Stimulated activated effector memory CD8-positive, alpha-beta T cell treated with anti-CD3 and anti-CD28 coated beads, Interleukin-12 subunit alpha, Interleukin-12 subunit beta, amount 100 ng/mL, for 72 hours (primary cell): ENCODE data around the gene SPR.

Experiments
- ATAC-seq: fragments of 150-1000 bp; cut with Tn5 transposase; 2 replicates; pipeline ENCODE4 v1.10.0; 2021
- DNase-seq, 2 donors: peaks; one replicate each; pipeline ENCODE4 v3.0.0; 2021 to 2022; ENCODE audit warnings: low spot score in 2 of 2
- H3K27ac Mint-ChIP-seq: one replicate; pipeline ENCODE4 v1.8.0; 2022; ENCODE audit warnings: mild to moderate bottlenecking, mixed read lengths
- H3K36me3 Mint-ChIP-seq: one replicate; pipeline ENCODE4 v1.8.0; 2022; ENCODE audit warnings: mild to moderate bottlenecking, mixed read lengths
- H3K4me1 Mint-ChIP-seq: one replicate; pipeline ENCODE4 v1.8.0; 2022; ENCODE audit warnings: mixed read lengths
- H3K4me3 Mint-ChIP-seq: one replicate; pipeline ENCODE4 v1.8.0; 2022; ENCODE audit warnings: mild to moderate bottlenecking, mixed read lengths
- H3K9me3 Mint-ChIP-seq: one replicate; pipeline ENCODE4 v1.8.0; 2022; ENCODE audit warnings: mixed read lengths

Gene SPR

DNA sequence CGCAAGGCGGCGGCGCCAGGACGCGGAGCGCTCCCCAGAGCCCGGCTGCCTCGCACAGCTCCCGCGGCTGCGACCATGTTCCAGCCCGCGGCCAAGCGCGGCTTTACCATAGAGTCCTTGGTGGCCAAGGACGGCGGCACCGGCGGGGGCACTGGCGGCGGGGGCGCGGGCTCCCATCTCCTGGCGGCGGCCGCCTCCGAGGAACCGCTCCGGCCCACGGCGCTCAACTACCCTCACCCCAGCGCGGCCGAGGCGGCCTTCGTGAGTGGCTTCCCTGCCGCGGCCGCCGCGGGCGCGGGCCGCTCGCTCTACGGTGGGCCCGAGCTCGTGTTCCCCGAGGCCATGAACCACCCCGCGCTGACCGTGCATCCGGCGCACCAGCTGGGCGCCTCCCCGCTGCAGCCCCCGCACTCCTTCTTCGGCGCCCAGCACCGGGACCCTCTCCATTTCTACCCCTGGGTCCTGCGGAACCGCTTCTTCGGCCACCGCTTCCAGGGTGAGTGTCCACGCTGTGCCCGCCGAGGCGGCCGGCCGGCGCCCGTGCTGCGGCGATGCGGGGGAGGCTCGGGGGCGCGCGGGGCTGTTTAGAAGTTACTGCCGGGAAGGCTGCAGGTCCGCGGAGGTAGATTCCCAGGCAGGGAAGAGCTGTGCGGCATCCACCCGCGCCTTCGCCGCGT lies 30.8 kb downstream of the SPR start:
- H3K9me3 Mint-ChIP-seq, result no peaks in the 10 kb centered on the region
- peak overlapping the region; percentile 68 for H3K4me3 Mint-ChIP-seq
- H3K4me1 Mint-ChIP-seq, result peaks cover 43% of the 10 kb centered on the region
- H3K36me3 Mint-ChIP-seq, result no peaks in the 10 kb centered on the region
- ATAC-seq, result peak; percentile 17
- no peak for DNase-seq
- no peak overlapping the region for H3K27ac Mint-ChIP-seq

DNA sequence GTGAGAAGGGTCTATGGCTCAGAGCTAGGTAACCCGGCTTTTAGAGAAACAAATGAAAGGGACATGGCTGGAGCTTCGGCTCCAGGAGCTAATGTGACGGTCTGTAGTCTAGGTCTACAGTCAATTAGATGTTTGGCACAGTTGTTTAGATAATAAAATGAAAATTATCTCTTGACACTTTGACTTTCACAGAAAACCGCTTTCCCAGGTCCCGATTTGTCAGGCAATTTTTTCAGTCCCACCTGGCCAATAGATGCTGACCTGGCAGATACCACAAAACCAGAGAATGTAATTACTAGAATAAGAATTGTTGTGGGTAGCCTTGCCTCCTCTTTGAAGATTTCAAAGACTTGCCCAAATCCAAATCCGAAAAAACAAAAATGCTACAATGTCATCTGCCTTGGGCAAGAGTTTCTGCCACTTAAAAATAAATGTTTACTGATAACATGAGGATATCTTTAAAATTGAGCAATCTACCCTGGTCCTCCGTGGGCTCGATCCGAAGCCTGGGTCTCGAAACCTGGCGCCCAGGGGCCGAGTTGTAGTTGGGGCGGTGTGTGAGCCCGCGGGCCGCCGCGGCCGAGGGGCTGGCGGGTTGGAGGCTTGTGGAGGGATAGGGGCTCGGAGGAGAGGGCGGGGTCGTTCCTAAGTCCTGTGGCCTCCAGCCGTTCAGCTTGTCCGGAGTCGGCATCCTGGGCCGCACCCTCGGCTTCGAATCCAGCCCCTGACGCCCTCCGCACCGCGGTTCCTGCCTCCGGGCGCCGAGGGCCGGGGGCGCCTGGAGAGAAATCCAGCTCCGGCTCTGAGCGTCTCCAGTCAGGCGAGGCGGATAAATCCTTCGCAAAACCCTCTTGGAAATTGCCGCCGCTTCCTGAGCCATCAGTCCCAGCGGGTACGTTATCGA lies 32.5 kb downstream of the SPR start:
- Mint-ChIP-seq H3K9me3 (no peaks in the 10 kb centered on the region), H3K4me1 (peaks cover 35% of the 10 kb centered on the region), H3K36me3 (peaks cover 6% of the 10 kb centered on the region), H3K4me3 (peak overlapping the region; percentile 57), H3K27ac (no peak overlapping the region)
- no peak for DNase-seq
- no peak for ATAC-seq

DNA sequence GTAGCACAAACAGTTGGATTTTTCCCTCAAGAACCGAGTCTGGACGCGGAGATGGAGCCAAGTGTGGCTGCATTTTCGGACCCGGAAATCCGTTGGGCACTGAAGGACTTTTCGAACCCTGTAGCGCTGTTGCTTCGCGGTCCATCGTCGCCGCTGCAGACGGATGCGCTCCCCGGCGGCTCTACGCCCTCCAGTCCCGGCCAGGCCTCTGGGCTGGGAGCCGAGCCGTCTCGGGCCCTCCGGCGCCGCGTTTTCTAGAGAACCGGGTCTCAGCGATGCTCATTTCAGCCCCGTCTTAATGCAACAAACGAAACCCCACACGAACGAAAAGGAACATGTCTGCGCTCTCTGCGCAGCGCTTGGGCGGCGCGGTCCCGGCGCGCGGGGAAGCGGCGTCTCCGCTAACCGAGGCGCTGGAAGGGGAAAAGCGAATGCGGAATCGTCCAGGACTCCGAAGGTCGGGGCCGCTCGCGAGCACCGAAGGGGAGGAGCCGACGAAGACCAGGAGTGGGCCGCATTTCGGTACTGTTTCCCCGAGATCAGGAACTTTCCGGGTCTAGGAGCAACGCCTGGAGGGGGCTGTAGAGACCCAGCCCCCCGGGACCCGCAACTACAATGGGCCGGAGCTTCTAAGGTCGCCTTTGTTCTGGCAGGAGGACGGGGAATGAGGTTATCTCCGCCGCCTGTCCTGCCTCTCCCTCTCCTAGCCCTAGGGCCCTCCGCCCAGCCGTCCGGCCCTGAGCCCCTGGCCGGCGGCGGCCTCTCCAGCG lies 33.3 kb downstream of the SPR start:
- peaks cover 26% of the 10 kb centered on the region for H3K4me1 Mint-ChIP-seq
- ATAC-seq, result peak; percentile 16
- DNase-seq, result peak in 1 of 2 donors; percentile 64
- H3K36me3 Mint-ChIP-seq, result peaks cover 6% of the 10 kb centered on the region
- H3K27ac Mint-ChIP-seq, result no peak overlapping the region
- no peaks in the 10 kb centered on the region for H3K9me3 Mint-ChIP-seq
- peak overlapping the region; percentile 57 for H3K4me3 Mint-ChIP-seq

DNA sequence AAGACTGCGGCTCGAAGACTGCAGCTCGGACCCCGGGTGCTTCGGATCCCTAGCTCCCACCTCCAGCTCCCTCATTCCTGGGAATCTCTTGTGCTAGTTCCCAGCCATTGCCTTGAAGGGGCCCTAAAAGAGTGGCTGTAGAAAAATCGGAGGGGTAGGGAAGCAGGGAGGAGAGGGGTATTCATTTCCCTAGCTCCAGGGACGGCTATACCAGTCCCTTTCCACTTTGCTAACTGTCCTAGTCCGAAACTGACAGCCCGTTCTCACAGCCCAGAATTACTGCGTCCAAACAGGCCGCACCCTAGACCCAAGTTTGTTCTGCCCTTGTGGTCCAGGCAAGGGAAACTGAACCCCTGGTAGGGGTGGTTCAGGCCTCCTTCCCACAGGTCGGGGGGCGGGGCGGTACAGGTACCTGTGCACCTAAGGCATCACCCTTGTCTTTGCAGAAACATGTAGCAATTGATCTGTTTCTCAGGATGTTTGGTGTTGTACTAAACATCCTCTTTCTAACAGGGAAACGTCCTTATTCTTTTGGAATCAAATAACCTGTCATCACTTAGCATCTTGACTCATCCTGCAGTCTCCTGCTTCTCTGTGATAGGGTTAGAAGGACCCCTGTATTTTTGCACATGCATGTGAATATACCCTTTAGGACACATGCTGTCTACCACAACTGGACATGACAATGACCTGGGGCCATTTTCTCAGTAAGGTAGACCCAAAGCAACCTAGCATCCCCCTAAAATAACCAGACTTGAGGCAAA lies 34.1 kb downstream of the SPR start:
- Mint-ChIP-seq H3K4me3 (no peak overlapping the region), H3K4me1 (peaks cover 21% of the 10 kb centered on the region), H3K27ac (no peak overlapping the region), H3K9me3 (no peaks in the 10 kb centered on the region), H3K36me3 (peaks cover 6% of the 10 kb centered on the region)
- DNase-seq (no peak), ATAC-seq (no peak)

DNA sequence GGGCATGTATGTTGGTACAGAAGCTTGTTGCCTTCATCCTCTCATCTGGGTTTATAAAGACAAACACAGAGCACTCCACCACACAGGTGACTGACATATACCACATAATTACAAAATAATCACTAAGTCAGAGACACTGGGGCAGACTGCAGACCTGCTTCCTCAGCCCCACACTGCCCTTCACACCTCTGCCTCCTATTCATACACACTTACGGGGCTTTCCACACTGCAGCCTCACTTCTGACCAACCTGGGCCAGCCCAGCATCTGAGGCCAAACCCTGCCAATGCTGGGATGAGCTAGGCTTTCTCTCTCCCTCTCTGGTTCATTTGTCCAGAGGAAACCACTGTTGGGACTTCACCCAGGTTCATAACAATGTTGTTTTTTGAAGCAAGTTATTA lies 34.6 kb downstream of the SPR start:
- peaks cover 6% of the 10 kb centered on the region for H3K36me3 Mint-ChIP-seq
- H3K9me3 Mint-ChIP-seq, result no peaks in the 10 kb centered on the region
- DNase-seq (no peak), ATAC-seq (no peak)
- H3K4me3 Mint-ChIP-seq, result no peak overlapping the region
- no peak overlapping the region for H3K27ac Mint-ChIP-seq
- peaks cover 15% of the 10 kb centered on the region for H3K4me1 Mint-ChIP-seq

DNA sequence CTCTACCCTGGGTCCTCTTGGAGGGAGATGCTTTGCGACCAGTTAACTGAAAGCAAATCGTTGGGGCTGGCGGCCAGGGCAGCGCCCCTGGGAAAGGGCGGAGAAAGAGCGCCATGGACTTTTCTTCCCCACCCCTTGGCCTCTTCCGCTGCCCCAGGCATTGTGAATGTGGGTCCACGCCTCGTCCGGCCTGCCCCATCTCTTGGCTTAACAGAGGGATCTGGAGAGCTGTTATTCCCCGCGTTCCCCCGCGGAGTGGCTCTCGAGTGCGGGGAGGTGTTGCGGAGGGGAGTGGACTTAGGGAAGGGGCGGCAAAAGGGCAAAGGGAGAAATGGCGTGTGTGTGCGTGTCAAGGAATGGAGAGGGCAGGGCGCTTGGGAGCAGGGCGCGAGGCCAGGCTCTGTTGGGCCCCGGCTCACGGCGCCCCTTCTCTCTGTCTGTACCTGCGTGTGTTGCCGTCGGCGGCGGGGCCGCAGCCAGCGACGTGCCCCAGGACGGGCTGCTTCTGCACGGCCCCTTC lies 36.7 kb downstream of the SPR start:
- Mint-ChIP-seq H3K4me3 (peak overlapping the region; percentile 23), H3K9me3 (no peaks in the 10 kb centered on the region), H3K27ac (no peak overlapping the region), H3K4me1 (peaks cover 5% of the 10 kb centered on the region), H3K36me3 (peaks cover 6% of the 10 kb centered on the region)
- ATAC-seq (peak; percentile 54), DNase-seq (no peak)

DNA sequence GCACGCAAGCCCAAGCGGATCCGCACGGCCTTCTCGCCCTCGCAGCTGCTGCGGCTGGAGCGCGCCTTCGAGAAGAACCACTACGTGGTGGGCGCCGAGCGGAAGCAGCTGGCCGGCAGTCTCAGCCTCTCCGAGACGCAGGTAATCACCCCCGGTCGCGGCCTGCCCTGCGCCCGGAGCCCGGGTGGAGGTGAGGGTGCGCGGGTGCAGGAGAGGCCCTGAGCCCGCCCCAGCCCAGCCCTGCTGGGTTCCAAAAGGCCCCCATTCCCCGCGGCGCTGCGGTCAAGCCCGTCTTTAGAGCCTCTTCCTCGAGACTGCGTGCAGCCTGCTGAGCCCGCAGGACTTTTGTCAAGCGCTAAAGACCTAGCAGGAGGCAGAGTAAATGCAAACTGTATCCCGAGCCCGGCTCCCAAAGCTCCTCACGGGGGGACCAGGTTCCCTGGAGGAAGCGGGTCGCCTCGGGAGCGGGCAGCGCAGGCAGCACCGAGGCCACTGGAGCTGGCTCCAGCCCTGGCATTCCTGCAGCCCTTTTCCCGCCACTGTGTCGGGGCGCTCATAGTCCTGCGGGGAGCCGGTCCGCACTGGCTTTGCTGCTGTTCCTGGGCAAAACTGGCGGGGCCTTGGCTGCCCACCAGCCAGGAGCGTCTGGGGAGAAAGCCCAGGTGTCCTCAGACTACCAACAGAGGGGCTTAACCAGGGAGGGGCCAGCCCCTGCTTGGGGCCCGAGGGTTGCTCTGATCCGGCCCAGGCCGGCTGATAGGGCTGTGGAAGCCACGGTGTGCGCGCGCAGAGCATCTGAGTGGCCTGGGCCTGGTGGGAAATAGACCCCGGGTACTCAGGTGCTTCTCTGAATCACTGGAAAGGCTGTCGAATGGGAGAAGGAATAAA lies 37.4 kb downstream of the SPR start:
- H3K27ac Mint-ChIP-seq, result no peak overlapping the region
- DNase-seq (no peak), ATAC-seq (no peak)
- H3K36me3 Mint-ChIP-seq, result peaks cover 6% of the 10 kb centered on the region
- no peaks in the 10 kb centered on the region for H3K9me3 Mint-ChIP-seq
- peaks cover 5% of the 10 kb centered on the region for H3K4me1 Mint-ChIP-seq
- H3K4me3 Mint-ChIP-seq, result peak overlapping the region; percentile 23

DNA sequence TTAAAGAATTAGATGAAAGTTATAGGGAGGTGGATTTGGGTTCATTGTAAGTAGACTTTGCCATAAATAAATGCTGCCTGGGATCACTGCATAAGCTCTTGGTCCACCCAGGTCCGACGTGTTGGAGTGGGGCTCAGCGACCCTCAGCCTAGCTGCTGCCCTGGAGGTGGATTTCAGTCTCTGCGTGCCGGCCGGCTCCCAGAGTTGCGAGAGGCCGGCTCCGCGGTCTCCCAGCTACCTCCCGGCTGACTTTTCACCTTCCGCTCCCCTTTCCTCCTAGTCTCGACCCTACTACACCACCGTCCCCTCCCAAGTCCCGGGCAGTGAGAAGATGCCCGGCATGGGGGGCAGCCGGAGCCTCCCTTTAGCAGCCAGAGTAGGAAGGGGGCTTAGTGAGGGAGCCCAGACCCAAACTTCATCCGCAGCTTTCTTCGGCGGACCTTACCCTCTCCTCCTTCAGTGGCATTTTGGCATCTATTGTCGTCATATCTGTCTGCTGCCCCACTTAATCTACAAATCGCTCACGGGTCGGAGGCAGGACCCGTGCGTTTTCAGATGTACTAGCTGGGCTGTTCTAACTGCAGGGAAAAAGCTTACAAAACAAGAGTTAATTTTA lies 38.2 kb downstream of the SPR start:
- H3K4me3 Mint-ChIP-seq, result no peak overlapping the region
- peaks cover 6% of the 10 kb centered on the region for H3K36me3 Mint-ChIP-seq
- DNase-seq (no peak), ATAC-seq (no peak)
- no peak overlapping the region for H3K27ac Mint-ChIP-seq
- H3K9me3 Mint-ChIP-seq, result no peaks in the 10 kb centered on the region
- peaks cover 2% of the 10 kb centered on the region for H3K4me1 Mint-ChIP-seq

DNA sequence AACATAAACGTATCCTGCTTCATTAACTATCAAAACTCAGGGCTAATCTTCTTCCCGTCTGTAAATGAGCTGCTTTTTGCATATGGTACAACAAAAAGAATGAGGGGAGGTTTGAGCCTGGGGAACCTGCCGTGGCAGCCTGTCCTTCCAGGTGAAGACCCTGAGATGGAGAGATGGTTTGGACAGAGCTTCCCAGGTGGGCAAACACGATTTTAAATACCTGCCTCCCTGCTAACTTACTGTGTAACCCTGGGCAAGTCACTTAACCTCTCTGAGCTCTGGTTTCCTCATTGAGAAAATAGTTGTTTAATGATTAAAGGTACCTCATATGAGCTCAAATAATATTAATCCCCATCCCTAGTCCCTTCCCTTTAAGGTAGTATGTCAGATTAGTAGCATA lies 39.2 kb downstream of the SPR start:
- Mint-ChIP-seq H3K9me3 (no peaks in the 10 kb centered on the region), H3K36me3 (peaks cover 6% of the 10 kb centered on the region), H3K4me1 (no peaks in the 10 kb centered on the region), H3K27ac (no peak overlapping the region), H3K4me3 (no peak overlapping the region)
- no peak for DNase-seq
- ATAC-seq, result no peak

DNA sequence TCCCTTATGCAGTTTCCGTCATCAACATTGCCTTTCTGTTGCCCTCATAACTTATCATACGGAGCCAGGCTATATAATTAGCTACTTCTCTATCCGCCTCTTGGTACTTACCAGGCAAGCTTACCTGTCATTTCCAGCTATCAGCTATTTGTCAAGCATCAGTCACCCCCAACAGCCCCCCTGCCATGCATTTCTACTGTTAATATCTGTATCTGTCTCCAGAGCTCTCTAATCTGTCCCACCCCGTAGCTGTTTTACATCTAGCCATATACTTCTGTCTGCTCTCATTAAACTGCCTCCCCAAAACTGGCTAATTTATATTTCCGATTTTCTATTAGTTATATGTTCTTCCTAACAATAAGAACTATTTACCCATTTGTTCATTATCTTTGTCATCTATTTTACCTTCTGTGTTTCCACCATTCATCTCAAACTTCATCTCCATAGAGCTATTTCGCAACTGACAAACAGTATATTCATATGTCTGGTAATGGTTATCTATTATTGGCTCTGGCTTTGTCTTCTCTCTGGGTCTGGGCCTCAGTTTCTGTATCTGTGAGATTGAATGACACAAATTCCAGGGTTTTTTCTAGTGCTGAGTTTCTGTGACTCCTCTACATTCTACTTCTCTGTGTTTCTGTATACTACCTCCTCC lies 39.7 kb downstream of the SPR start:
- H3K4me3 Mint-ChIP-seq, result no peak overlapping the region
- H3K36me3 Mint-ChIP-seq, result peaks cover 6% of the 10 kb centered on the region
- H3K4me1 Mint-ChIP-seq, result no peaks in the 10 kb centered on the region
- DNase-seq (no peak), ATAC-seq (no peak)
- H3K9me3 Mint-ChIP-seq, result no peaks in the 10 kb centered on the region
- H3K27ac Mint-ChIP-seq, result no peak overlapping the region

DNA sequence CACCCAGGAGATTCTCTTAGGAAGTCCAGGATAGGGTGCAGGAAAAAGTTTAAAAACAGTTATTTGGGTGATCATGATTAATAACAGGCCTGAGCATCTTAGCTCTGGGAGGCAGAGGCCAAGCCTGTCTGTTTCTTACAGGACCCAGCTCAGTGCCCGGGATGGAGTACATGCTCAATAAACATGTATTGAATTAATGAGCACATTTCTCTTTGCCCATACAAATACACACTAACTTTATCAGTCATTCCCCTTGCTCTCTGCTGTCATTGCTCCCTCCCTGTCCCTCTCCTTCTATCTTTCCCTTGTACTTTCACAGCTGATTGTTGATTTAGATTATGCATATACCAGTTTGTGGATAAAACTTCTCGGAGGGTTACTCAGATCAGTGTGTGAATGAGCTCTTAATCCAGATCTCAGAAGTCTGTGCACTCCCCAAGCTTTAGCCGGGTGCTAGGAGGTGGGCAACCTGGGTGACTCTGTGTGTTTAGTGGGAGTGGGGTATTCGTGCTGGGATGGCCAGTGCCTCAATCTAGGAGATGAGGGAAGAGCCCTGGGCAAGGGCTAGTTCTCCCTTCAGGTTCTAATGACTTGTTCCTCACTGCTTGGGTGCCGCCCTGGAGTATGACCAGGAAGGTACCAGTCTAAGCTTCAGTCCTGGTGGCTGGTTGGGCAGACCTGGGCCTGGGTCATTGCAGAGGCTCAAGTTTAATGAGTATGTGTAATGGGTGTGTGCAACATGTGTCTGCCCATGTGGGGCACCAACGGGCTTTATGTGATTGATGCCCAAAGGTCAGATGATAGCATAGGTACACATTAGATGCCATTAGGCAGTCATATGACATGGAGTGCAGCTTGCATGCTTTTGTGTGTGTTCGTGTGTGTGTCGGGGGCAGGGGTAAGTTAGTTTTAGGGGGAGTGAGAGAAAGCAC lies 40.7 kb downstream of the SPR start:
- Mint-ChIP-seq H3K9me3 (no peaks in the 10 kb centered on the region), H3K4me1 (no peaks in the 10 kb centered on the region), H3K36me3 (peaks cover 6% of the 10 kb centered on the region), H3K4me3 (no peak overlapping the region), H3K27ac (no peak overlapping the region)
- no peak for ATAC-seq
- DNase-seq, result no peak

DNA sequence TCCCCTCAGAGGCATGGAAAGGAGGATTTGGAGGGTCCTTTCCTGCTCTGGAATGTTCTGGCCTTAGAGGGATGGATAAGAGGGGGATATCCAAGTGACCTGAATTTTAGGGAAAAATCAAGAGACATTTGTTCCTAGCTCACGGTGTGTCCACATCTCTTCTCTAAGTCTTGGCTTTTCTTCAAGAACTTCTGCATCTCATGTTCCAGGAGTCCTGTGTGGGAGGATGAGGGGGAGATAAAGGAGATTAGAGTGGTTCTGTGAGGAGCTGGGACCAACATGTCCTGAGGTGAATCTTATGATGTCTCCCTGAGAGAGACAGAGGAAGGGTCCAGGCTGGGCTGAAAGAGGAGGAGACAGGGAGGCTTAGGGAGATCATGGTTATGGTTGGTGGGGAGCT lies 41.8 kb downstream of the SPR start:
- no peak overlapping the region for H3K4me3 Mint-ChIP-seq
- no peak for DNase-seq
- H3K9me3 Mint-ChIP-seq, result no peaks in the 10 kb centered on the region
- H3K4me1 Mint-ChIP-seq, result no peaks in the 10 kb centered on the region
- H3K36me3 Mint-ChIP-seq, result peaks cover 2% of the 10 kb centered on the region
- no peak overlapping the region for H3K27ac Mint-ChIP-seq
- ATAC-seq, result no peak
